GM18870 (cell line): ENCODE measurements around the gene RCOR3.
A peak's percentile ranks its signal among the peaks of the same experiment; 100 is the strongest.

ENCODE experiments used
- ATAC-seq: cut with Tn5 transposase; IDR thresholded peaks from one replicate; pipeline ENCODE4 v1.9.1; 2021; ENCODE audit warnings: moderate library complexity; ENCODE audit not compliant: unreplicated experiment

The RCOR3 gene

DNA sequence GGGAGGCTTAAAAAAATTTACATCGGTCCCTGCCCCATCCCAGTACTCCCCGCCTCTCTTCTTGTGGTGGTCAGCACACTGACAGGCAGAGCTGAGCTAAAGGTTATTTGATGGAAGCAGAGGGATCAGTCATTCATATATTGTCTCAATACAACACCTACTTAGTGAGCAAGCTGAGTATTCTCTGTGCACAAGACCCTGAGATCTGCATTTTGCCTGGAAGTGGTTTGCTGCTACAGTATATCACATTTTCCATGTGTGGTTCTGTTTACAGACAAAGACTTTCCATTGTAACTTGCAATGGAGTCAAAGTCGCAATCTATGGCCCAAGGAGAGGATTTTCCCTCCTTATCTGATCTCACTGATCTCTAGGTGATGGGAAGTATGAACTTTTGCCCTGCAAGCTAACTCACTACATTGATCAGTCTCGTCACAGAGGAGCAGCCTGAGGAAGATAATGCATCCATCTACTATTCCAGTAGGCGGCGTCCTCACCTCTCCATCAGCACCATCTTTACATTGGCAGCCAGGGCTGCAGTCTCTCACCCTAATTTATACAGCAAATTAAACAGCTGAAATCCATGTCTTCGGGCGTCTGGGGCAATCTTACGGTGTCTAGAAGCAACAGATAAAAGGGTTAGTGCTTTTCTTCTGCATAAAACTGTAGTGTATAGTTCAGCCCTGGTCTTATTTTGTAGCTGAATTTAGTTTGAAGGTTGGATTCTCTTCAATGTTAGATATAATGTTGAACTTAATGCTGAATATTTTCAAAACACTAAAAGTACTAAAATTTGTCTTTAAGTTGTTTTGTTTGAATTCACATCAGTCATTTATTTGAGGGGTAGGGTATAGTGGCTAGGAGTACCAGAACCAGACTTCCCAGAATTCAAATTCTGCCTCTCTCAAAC, 64.2 kb downstream of the RCOR3 start:
- ATAC-seq, result peak; percentile 49

DNA sequence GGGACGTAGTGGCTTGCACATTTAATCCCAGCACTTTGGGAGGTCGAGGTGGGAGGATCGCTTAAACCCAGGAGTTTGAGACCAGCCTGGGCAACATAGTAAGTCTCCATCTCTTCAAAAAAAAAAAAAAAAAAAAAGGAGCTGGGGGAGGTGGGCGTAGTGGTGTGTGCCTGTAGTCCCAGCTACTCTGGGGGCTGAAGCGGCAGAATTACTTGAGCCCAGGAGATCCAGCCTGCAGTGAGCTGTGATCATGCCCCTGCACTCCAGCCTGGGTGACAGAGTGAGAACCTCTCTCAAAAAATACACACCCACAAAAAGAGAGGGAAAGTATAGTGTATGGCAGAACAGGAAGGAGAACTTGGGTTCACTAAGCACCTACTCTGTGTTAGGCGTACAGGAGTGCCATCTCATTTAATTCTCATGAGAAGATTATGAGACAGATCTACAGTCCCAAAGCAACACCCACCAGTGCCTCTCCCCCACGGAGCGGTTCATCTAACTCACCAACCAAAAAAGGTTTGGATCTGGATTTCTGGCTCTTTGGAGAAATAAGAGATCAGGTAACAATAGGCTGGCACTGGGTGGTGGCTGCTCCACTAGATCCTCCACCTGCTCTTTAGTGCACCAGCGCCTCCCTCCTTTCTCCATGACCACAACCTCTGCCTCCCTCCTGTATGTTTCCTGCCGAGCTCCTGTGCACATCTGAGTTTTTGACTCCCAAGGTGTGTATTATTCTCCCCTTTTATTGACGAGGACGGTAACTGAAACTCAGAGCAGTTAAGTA, 66.0 kb downstream of the RCOR3 start:
- no peak for ATAC-seq

DNA sequence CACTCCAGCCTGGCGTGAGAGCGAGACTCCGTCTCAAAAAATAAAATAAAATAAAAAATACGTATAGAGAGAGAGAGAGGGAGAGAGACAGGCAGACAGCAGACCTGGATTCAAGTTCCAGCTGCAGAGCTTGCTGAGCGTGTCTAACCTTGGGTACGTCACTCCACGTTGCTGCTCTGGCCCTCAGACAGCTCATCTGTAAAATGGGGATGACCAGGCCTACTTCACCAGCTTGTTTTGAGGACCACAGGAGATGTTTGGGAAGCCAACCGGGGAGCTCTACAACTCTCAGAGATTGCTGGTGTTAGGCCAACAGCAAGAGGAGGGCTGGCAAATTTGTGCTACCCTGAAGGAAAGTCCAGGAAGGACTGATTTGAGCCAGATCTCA, 67.0 kb downstream of the RCOR3 start:
- ATAC-seq, result no peak

DNA sequence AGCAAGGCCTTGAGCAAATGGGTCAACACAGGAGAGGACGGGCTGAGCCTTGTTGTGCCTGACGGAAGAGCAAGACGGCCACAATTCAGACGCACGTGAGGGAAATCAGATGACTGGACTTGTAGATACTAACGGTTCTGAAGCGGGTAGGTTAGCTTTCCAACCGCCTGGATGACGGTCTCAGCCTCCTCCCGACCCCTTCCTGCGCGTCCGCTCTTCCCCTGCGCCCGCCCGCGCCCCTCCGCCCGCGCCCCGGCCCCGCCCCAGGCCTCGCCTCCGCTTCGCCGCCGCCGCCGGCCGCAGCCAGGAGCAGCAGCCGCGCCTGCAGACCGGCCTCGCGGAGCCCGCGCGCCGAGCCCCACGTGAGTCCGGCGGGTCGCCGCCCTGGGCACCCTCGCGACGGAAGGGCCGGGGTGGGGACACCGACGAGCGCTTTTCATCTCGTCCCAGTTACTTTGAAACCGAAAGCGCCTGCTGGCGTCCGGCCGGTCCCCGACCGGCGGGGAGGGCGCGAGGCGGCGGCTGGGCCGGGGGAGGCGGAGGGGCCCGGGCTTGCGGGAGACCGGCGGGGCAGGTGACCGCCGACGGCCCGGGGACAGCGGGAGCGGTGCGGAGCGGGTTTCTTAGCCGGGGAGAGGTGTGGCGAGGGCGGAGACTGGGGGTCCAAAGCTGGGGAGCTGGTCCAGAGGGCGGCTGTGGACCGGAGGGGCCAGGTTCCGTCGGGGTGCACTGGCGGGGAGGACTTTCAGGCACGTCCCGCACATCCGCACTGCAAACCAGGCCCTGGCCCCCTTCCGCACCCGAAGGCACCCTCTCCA, 67.6 kb downstream of the RCOR3 start, which contains the start of gene TRAF5:
Gene TRAF5, plus strand, starts transcription at position 306 of the 818 bp plus-strand sequence. CDS start 26,407 bp downstream, outside the sequence.
- no peak for ATAC-seq

DNA sequence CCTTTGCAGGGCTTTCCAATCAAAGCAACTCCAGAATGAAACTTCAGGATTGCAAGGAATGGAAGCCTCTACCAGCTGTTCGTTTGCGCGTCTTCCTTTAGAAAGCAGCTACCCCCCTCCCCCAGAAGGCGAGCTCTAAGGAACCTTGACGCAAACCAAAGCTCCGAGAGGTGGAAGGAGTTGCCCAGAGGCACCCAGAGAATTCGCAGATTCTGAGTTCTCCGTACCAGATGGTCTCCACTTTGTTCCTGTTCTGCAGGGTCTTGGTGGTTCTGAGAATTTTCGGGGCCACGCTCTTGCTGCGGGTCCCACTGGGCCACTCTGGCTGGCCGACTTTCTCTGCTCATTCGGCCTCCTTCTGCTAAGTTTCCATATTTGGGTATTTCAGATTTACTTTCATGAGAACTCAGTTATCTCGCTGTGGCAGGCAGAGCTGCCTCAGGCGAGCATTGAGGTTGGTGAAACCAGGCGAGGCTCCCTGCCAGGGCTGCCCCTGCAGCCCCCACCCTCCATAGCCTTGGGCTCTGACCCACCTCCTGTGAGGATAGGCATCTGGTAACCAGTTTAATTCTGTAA, 68.3 kb downstream of the RCOR3 start:
- ATAC-seq, result peak; percentile 41

DNA sequence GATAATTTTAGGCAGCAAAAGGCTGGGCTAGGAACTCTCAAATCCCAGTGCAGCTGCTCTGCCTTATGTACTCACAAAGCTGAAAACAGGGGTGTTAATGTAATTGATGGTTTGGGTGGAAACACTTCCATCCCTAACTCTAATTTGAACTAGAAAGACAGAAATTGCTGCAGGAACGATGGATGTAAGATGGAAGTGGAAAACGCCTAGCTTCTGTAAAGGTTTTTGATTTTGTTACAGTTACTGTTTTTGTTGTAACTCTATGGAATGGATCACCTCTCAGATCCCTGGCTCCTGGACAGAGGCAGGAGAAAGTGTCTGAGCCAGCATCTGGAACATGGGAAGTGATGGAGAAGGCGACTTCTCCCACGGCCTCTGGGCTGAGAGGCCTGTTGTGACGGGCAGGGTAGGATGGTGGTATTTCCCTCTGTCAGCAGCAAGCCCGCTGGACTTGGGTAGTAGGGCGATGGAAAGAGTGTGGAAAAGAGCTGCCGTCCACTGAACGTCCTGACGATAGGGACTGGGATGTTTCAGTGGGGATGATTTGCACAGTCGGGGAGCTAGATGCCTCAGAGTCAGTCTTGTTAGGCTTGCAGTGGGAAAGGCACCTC, 69.0 kb downstream of the RCOR3 start:
- no peak for ATAC-seq

DNA sequence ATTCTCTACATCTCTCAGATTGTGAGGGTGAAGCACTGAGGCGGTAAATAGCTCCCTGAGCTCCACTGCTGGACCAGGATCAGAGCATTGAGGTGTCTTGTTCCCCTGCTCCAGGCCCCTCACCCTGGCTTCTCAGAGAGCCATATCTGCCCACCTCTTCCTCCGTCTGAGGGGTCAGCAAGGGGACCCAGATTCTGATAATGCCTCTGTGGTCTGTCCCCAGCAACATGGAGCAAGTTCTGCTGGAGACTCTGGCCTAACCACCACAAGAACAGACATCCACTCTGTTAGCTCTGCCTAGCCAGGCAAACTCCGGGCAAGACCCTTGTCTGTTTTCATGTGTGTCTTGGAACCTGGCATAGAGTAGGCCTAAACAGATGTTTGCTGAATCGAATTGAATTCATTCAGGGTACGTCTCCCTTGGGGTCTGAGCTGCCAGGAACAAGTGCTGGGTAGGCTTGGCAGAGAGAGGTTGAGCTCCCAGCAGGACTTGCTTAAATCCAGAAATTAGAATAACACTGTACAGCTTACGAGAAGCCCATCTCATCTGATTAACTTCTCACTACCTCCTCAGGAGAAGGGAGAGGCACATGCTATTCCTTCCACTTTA, 69.8 kb downstream of the RCOR3 start:
- ATAC-seq, result no peak

DNA sequence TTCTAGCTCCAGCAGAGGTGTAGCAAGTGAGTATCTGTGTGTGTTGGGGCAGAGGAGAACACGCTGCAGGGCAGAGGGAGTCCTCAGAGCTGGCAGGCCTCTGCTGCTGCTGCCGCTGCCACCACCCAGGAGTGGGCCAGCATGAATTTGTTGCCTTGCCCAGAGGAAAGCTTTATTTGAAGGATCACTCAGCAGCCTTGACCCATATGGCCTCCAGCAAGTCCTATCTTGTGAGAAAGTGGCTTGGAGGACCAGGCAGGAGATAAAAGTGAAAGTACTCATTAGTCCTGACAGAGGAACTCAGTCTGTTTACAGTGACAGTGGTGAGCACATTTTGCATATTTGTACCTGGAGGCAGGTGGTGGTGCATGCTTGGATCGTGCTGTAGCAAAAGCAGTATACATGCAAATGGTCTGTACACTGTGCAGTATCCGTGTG, 70.6 kb downstream of the RCOR3 start:
- no peak for ATAC-seq

DNA sequence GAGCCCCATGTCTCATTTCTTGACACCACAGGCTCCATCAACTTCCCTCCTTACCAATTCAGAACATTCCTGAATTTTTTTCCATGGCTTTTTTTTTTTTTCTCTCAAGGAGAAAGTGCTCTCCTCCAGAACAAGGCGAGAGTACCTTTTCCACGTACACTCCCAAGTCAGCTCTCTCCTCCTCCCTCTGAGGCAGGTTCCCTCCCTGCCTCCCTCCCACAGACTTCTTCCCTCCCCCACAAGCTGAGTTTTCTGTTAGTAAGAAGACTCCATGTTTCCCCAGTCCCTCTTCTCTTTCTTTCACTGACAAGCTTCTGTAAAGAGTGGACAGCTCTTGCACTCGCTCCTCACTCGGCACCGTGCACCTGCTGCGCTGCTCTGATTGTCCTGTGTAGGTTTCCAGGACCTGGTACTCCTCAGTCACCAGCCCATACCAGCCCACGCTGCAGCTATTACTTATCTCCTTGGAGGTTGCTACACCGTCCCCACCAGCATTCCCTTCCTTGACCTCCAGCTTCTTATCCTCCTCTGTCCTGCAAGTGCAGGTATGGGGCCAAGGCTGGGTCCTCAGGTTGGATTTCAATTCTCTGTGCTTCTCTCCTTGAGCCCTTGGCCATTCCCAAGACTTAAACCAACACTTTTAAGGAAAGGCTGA, 71.2 kb downstream of the RCOR3 start:
- no peak for ATAC-seq

DNA sequence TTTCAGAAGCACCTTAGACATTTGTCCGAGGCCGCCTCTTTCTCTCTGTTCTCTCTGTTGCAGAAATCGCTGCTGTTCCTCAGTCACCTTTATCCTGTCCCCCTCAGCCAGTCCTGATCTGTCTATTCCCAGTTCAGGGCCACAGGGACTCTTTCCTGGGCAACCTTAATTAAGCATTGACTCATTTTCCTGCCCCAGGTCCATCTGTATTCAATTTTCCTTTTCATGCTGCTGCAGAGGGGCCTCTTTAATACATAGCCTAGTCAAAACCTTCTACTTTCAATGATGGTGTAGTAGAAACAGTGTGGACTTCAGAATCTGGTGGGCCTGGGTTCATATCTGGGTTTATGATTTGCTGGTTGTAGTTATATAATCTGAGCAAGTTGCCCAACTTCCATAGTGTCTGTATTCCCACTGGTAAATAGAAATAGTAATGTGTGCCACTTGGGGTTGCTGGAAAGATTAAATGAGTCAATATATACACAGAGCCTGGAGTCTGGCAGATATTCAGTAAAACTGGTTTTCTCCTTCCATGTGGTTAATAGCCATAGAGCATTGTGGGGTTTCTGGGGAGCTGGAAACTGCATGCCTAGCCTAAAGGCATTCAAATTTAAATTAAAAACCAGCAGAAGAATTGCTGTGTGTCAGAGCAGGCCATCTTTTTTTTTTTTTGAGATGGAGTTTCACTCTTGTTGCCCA, 72.0 kb downstream of the RCOR3 start:
- ATAC-seq, result no peak

DNA sequence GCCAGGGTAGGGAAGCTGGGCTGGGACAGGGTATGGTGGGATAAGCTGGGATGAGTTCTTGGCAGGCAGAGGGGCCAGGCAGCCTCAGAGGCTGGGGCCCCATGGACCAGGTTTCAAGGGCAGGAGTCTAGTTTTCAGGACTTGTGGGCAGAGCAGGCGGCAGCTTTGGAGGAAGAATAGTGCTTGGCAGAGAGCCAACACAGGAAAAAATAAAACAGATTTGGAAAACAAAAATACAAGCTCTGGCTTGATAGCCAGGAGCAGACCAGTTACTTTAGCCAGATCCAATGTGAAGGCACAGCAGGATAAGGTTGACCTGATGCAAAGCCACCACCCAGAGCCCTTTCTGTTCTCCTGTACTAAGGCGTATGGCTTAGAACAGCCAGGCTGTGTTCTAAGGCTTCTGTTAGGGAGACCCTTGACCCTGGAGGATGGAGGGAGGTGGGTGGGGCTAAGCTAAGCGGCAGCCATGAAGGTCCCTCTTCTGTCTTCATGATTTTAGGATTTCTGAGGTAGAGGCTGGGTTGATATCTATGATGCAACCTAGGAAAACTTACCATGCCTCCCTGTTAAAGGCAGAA, 73.0 kb downstream of the RCOR3 start:
- no peak for ATAC-seq

DNA sequence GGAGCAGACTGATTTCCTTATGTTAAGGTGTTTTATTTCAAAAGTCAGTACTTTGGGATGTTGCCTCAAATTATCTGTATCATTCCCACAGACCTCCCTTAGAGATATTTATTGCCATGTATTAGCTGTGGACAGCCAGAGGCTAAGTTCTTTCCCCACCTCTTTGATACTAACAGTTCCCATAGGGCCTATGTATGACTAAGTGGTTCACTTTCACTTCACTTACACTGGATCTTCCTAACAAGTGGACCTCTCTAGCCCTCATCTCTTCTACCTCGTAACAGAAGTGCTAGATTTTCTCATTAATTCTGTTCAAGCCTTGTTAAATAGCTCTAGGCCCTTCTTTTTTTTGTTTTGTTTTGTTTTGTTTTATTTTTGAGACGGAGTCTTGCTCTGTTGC, 73.7 kb downstream of the RCOR3 start:
- no peak for ATAC-seq

DNA sequence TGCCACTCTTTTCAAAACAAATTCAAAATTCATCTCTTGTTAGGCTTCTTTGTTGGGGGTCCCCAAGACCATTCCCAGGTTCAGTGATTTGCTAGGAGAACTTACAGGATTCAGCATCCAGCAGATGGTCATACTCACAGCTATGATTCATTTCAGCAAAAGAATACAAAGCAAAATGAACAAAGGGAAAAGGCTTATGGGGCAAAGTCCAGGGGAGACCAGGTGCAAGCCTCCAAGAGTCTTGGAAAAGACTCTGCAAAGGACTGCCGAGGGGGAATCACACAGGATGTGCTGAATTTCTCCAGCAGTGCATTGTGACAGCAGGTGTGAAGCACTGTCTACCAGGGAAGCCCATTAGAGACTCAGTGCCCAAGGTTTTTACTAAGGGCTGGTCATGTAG, 74.7 kb downstream of the RCOR3 start:
- ATAC-seq, result no peak

DNA sequence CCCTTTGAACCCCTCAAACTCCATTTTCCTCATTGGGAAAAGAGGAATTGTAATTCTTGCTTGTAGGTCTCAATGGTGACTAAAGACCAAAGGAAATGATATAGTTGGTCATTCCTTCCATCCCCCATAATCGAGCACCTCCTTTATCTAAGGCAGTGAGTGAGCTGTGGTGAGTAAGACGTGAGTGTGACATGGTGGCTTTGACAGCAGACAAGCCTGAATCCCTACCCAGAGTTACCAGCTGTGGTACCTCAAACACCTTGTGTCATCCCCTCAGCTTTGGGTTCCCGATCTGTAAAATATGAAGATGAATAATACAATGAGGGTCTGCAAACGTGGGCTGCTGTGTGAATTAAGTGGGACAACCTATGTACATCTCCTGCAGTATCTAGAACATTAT, 75.8 kb downstream of the RCOR3 start:
- ATAC-seq, result no peak

DNA sequence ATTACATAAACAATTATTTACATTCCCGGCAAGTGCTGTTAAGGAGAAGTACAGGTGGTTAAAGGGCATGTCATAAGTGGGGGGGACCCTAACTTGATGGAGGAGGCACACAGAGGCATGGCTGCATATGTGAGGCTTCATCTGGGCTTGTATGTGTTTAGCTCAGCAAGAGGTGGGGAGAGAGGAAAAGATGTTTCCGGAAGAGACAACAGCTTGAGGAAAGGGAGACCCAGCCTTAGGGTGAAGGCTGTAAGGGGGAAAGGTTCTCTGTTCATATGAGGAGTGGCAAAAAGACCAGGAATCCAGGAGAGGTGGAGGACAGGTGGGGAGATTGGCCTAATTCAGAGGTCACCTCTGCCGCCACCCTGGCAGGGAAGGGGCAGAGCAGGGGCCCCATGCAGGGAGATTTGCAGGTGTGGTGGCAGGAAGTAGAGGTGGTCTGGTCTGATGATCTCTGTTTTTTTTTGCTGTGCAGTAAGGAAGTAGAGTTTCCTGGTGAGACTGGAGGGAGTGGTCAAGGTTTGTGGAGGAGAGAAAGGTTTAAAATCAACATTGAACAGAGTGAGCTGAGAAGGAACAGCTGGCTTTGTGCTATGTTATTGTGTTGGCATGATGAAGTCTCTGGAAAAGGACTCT, 76.5 kb downstream of the RCOR3 start:
- peak; percentile 86 for ATAC-seq

DNA sequence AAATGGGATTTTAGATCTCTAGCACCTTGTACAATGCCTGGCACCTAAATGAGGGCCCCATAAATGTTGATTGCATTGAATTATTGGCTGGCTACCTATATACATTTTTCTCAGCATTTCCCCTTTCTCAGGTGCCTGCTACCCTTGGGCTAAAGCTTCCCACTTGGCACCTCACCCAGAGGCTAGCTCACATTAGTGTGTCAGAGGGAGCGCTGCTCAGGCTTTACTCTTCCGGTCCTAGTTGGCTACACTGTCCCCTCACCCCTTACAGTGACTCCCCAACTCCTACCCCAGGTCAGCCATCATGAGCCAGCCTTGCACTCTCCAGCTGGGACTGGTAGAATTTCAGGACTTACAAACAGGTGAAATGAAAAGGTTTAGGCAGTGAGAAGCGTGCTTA, 77.0 kb downstream of the RCOR3 start:
- no peak for ATAC-seq

DNA sequence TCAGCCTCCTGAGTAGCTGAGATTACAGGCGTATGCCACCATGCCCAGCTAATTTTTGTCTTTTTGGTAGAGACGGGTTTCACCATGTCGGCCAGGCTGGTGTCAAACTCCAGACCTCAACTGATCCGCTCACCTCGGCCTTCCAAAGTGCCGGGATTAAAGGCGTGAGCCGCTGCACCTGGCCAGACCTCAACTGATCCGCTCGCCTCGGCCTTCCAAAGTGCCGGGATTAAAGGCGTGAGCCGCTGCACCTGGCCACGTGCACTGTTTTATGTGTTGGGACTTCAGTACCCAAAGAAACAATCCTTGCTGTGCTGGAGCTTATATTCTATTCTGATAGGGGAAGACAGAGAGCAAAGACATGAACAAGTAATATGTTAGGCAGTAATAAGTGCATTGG, 77.6 kb downstream of the RCOR3 start:
- no peak for ATAC-seq
